WTC11 (cell line): Measurements from ENCODE around the gene ACRBP. TPM values are rescaled to one million over a fixed set of nuclear protein-coding genes. Genes with fewer than 3 reads are reported as not detected.

Experiments used
- ATAC-seq: fragments of 200-7000 bp; cut with Tn5 transposase; 2 replicates; pipeline ENCODE4 v1.10.0; 2021; ENCODE audit warnings: mild to moderate bottlenecking, moderate library complexity
- CTCF ChIA-PET: fragments of 300-600 bp; sonication (Branson Sonifier 250); formaldehyde crosslinking; loops from one replicate; lab custom pipeline; 2021; ENCODE audit warnings: antibody characterized with exemption; lab: Charles Lee
- POLR2A ChIA-PET: fragments of 350-600 bp; sonication (Branson Sonifier 250); formaldehyde crosslinking; loops from one replicate; lab custom pipeline; 2021; ENCODE audit warnings: antibody characterized with exemption; lab: Charles Lee
- DNase-seq: peaks from one replicate; pipeline ENCODE4 v3.0.0; 2021; ENCODE audit warnings: low spot score
- H3K27ac Mint-ChIP-seq: 2 replicates; pipeline ENCODE4 v1.8.0; 2021; ENCODE audit warnings: mixed read lengths
- H3K27me3 Mint-ChIP-seq: 2 replicates; pipeline ENCODE4 v1.8.0; 2021; ENCODE audit warnings: low read depth, mild to moderate bottlenecking, moderate library complexity, mixed read lengths
- H3K36me3 Mint-ChIP-seq: 2 replicates; pipeline ENCODE4 v1.8.0; 2021; ENCODE audit warnings: mixed read lengths
- H3K4me1 Mint-ChIP-seq: 2 replicates; pipeline ENCODE4 v1.8.0; 2022; ENCODE audit warnings: mixed read lengths
- H3K4me3 Mint-ChIP-seq: 2 replicates; pipeline ENCODE4 v1.8.0; 2021; ENCODE audit warnings: mild to moderate bottlenecking, moderate library complexity, mixed read lengths
- H3K9me3 Mint-ChIP-seq: 2 replicates; pipeline ENCODE4 v1.8.0; 2021; ENCODE audit warnings: mixed read lengths
- E2F1 ChIP-seq: sonication (generic); formaldehyde crosslinking; IDR thresholded peaks from 2 replicates; pipeline ENCODE4 v1.8.0; 2022; ENCODE audit warnings: mild to moderate bottlenecking, missing genetic modification reagents
- E2F5 ChIP-seq: sonication (generic); formaldehyde crosslinking; IDR thresholded peaks from 2 replicates; pipeline ENCODE4 v1.8.1; 2022; ENCODE audit warnings: mild to moderate bottlenecking, moderate library complexity, missing genetic modification reagents
- ELF4 ChIP-seq: sonication (generic); formaldehyde crosslinking; IDR thresholded peaks from 2 replicates; pipeline ENCODE4 v1.8.1; 2022; ENCODE audit warnings: low read depth, mild to moderate bottlenecking, moderate library complexity, missing genetic modification reagents
- FOXK1 ChIP-seq: sonication (generic); formaldehyde crosslinking; IDR thresholded peaks from 2 replicates; pipeline ENCODE4 v1.8.0; 2022; ENCODE audit warnings: mild to moderate bottlenecking, moderate library complexity, missing genetic modification reagents
- FOXP4 ChIP-seq: sonication (generic); formaldehyde crosslinking; IDR thresholded peaks from 2 replicates; pipeline ENCODE4 v1.8.0; 2022; ENCODE audit warnings: mild to moderate bottlenecking, missing genetic modification reagents
- GTF2I ChIP-seq: fragments of 250-450 bp; sonication (Bioruptor Pico); conservative IDR thresholded peaks from 2 replicates; pipeline ENCODE4 v1.4.0; 2021; ENCODE audit warnings: mild to moderate bottlenecking
- OVOL2 ChIP-seq: fragments of 250-450 bp; sonication (Bioruptor Pico); IDR thresholded peaks from 2 replicates; pipeline ENCODE4 v1.9.0; 2021; ENCODE audit warnings: mild to moderate bottlenecking, borderline replicate concordance
- PRDM15 ChIP-seq: sonication (generic); formaldehyde crosslinking; IDR thresholded peaks from 2 replicates; pipeline ENCODE4 v1.8.0; 2022; ENCODE audit warnings: missing genetic modification reagents
- USF2 ChIP-seq: sonication (generic); formaldehyde crosslinking; IDR thresholded peaks from 2 replicates; pipeline ENCODE4 v1.8.1; 2023; ENCODE audit warnings: mild to moderate bottlenecking, missing genetic modification reagents, moderate library complexity
- ZBTB21 ChIP-seq: sonication (generic); formaldehyde crosslinking; IDR thresholded peaks from 2 replicates; pipeline ENCODE4 v1.8.1; 2023; ENCODE audit warnings: mild to moderate bottlenecking, missing genetic modification reagents, borderline replicate concordance
- ZNF121 ChIP-seq: sonication (generic); formaldehyde crosslinking; IDR thresholded peaks from 2 replicates; pipeline ENCODE4 v1.8.0; 2023; ENCODE audit warnings: missing genetic modification reagents
- ZNF219 ChIP-seq: sonication (generic); formaldehyde crosslinking; IDR thresholded peaks from 2 replicates; pipeline ENCODE4 v1.8.0; 2023; ENCODE audit warnings: missing genetic modification reagents, mild to moderate bottlenecking, borderline replicate concordance
- ZNF396 ChIP-seq: fragments of 250-450 bp; sonication (Bioruptor Pico); IDR thresholded peaks from 2 replicates; pipeline ENCODE4 v1.8.0; 2021; ENCODE audit warnings: mild to moderate bottlenecking, moderate library complexity, borderline replicate concordance
- ZNF671 ChIP-seq: fragments of 250-450 bp; sonication (Bioruptor Pico); IDR thresholded peaks from 2 replicates; pipeline ENCODE4 v1.8.0; 2021; ENCODE audit warnings: mild to moderate bottlenecking
- total RNA-seq: library from RNA; stranded (reverse); gene quantifications from 3 replicates; pipeline ENCODE4 v1.2.3, GENCODE V29; 2021

The ACRBP gene
- total RNA-seq, 1 experiment from 2014 or later, result 2.1 TPM

GRCh38 chr12:6613776-6614512, 33.3 kb downstream of the ACRBP start:
- TF ChIP-seq ZNF671 (0 out of 2 replicates have a peak, but pooled peaks have one; percentile 53), ELF4 (CRISPR knock-in tag) (no peak), FOXP4 (CRISPR knock-in tag) (peak; percentile 55; the same call in 1 of the 2 replicates), PRDM15 (CRISPR knock-in tag) (peak; percentile 79), ZNF396 (CRISPR knock-in tag) (peak; percentile 88; the same call in 1 of the 2 replicates), ZNF121 (CRISPR knock-in tag) (no peak), FOXK1 (CRISPR knock-in tag) (peak; percentile 70), E2F5 (CRISPR knock-in tag) (0 out of 2 replicates have a peak, but pooled peaks have one; percentile 48), GTF2I (CRISPR knock-in tag) (0 out of 2 replicates have a peak, but pooled peaks have one; percentile 14), E2F1 (CRISPR knock-in tag) (peak; percentile 47; the same call in 1 of the 2 replicates), USF2 (CRISPR knock-in tag) (peak; percentile 30; the same call in 1 of the 2 replicates), ZNF219 (CRISPR knock-in tag) (no peak), ZBTB21 (CRISPR knock-in tag) (no peak), OVOL2 (no peak)
- TF ChIP-seq, all 79 proteins: peak for 9

More at GRCh38 chr12:6613776-6614512, 33.3 kb downstream of the ACRBP start:
- ChIA-PET CTCF (interaction anchor here (0.7 to 3.0 kb wide), 19 partner anchors 9 to 312 kb away, joined by 3 to 23 read pairs (median 3); partner anchors contain the start of genes ACRBP, GAPDH, LPAR5 and MLF2), POLR2A (interaction anchor here (0.8 to 2.9 kb wide), 3 partner anchors 75 to 277 kb away, joined by 4 to 25 read pairs (median 5); partner anchors contain the start of genes GAPDH and ZNF384)
- no peaks in the 10 kb centered on the region for H3K9me3 Mint-ChIP-seq
- peak; percentile 86 for ATAC-seq
- no peaks in the 10 kb centered on the region for H3K36me3 Mint-ChIP-seq
- peaks cover 7% of the 10 kb centered on the region for H3K27me3 Mint-ChIP-seq
- peak overlapping the region; percentile 73 for H3K27ac Mint-ChIP-seq
- DNase-seq, result peak; percentile 91
- peaks cover 37% of the 10 kb centered on the region for H3K4me1 Mint-ChIP-seq
- peak overlapping the region; percentile 49 for H3K4me3 Mint-ChIP-seq
